KOPT-K1 (cell line): ENCODE data around the gene ODAD2.
A peak's percentile ranks its signal among the peaks of the same experiment; 100 is the strongest.

Source experiments
- H3K27ac ChIP-seq: fragments of 200-600 bp; sonication (generic); 2 replicates; pipeline ENCODE4 v1.5.1; 2016; ENCODE audit warnings: antibody characterized with exemption, mild to moderate bottlenecking, low read depth, low read length; ENCODE audit not compliant: poor library complexity, severe bottlenecking
- H3K36me3 ChIP-seq: fragments of 200-600 bp; sonication (generic); 2 replicates; pipeline ENCODE4 v1.5.1; 2017; ENCODE audit warnings: antibody characterized with exemption, mild to moderate bottlenecking, low read length, moderate library complexity; ENCODE audit not compliant: insufficient read depth
- H3K9me3 ChIP-seq: fragments of 200-600 bp; sonication (generic); 2 replicates; pipeline ENCODE4 v1.5.1; 2017; ENCODE audit warnings: antibody characterized with exemption, low read length, mild to moderate bottlenecking; ENCODE audit not compliant: insufficient read depth, poor library complexity, severe bottlenecking

ODAD2 gene

DNA sequence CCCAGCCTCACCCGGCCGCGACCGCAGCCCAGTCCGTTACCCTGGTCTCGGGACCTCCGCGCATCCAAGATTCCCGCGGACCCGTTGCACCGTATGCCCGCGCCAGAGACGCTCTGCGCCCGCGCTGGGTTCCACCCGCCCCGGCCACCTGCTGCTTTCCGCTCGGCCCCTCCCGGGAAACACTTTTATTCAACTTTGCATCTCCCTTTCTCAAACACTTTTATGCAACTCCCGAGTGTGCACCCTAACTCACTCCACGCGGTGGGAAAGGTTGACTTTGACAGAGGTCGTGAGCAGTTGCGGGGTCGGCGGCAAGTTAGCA is at the start of gene ODAD2:
Gene ODAD2 (minus strand): TSS at position 126 of the 322 bp plus-strand sequence. CDS start 3,937 bp downstream, outside the sequence.
- Histone ChIP-seq H3K9me3 (no peaks in the 10 kb centered on the region), H3K27ac (peak within 1 kb of the TSS; percentile 55), H3K36me3 (no peaks in the 10 kb centered on the region)

GRCh38 chr10:28047061-28047460 is 48.2 kb upstream of the ODAD2 start:
- no peaks in the 10 kb centered on the region for H3K36me3 ChIP-seq
- no peak overlapping the region for H3K27ac ChIP-seq

GRCh38 chr10:28046579-28046978 is 47.7 kb upstream of the ODAD2 start:
- H3K27ac ChIP-seq: no peak overlapping the region

More at GRCh38 chr10:28047061-28047460, 48.2 kb upstream of the ODAD2 start:
- no peaks in the 10 kb centered on the region for H3K9me3 ChIP-seq

GRCh38 chr10:28043941-28044340 is 45.1 kb upstream of the ODAD2 start:
- Histone ChIP-seq H3K9me3 (no peaks in the 10 kb centered on the region), H3K27ac (no peak overlapping the region), H3K36me3 (no peaks in the 10 kb centered on the region)

More at GRCh38 chr10:28046579-28046978, 47.7 kb upstream of the ODAD2 start:
- Histone ChIP-seq H3K36me3 (no peaks in the 10 kb centered on the region), H3K9me3 (no peaks in the 10 kb centered on the region)

GRCh38 chr10:28036587-28036986 is 37.7 kb upstream of the ODAD2 start:
- H3K27ac ChIP-seq: no peak overlapping the region
- no peaks in the 10 kb centered on the region for H3K9me3 ChIP-seq
- no peaks in the 10 kb centered on the region for H3K36me3 ChIP-seq

- no peaks in the 10 kb centered on the region for H3K36me3 ChIP-seq
- H3K9me3 ChIP-seq: no peaks in the 10 kb centered on the region
- no peak overlapping the region for H3K27ac ChIP-seq
Observed at GRCh38 chr10:28020993-28021982, 22.4 kb upstream of the ODAD2 start.

DNA sequence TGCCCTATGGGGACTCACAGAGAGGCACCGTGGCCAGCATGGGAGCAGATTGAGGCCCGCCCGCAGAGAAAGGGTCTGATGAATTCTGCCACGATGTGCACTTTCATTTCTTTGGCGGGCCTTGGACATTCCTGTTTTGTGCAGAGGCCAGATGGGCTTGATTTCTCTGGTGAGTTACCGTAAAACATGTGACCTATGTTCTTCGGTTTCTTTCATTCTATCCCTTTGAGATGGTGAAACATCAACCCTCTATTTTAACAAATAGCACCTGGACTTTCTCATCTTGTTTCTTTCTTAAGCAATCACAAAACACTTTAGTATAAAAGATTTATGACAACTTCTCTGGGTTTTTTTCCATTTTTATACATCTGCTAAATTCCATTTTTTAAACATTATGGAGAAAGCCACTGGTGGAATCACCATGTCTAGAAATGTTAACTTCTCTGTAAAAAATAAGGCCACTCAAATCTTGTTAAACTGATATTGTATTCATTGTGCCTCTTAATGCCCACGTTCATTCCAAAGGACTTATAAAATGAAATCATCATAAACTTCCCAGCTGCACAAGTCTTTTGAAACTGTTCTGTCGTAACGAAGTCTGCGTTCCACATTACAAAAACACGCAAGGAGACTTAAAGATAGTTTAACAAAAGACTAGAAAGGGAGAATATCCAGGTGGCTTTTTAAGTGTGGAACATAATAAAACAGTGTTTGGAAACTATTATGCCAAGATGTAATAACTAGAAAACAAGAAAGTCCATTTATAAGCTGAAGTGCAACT is 21.4 kb upstream of the ODAD2 start:
- H3K9me3 ChIP-seq: no peaks in the 10 kb centered on the region
- no peaks in the 10 kb centered on the region for H3K36me3 ChIP-seq
- H3K27ac ChIP-seq: no peak overlapping the region

DNA sequence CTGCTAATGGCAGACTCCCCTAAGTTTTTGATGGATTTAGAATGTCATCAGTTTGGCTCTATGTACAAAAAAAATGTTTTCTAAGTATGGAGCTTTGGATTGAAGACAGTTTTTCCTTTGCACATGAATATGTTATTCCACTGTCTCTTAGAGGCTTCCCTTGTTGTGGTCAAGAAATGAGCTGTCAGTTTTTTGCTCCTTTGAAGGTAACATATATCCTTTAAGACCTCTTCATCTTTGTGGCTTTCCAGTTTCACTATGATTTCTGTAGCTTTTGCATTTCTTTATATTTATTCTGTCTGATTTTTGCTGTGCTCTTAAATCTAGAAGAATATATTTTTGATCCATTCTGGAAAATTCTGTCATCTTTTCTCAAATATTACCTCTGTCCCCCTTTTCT is 15.8 kb upstream of the ODAD2 start:
- H3K9me3 ChIP-seq: no peaks in the 10 kb centered on the region
- H3K27ac ChIP-seq: no peak overlapping the region
- no peaks in the 10 kb centered on the region for H3K36me3 ChIP-seq

DNA sequence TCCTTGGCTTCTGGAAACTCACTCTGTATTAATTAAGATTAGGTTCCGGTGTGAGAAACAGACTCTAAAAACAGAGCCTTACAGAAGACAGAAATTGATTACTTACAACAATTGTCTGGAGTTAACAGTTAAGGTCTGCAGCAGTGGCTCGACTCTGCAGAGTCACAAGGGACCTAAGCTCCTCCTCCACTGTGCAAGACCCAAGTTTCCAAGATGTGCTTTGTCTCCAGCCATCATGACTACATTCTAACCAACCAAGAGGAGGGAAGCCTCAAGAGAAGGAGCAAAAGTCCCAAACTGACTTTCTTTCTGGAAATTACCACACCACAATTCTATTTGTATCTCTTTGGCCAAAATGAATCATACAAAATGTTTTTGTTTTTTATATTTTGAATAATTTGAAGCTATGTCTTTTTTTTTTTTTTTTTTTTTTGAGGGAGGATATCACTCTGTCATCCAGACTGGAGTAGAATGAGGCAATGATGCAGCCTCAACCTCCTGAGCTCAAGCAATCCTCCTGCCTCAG is 14.2 kb upstream of the ODAD2 start:
- no peaks in the 10 kb centered on the region for H3K36me3 ChIP-seq
- H3K9me3 ChIP-seq: no peaks in the 10 kb centered on the region
- no peak overlapping the region for H3K27ac ChIP-seq

DNA sequence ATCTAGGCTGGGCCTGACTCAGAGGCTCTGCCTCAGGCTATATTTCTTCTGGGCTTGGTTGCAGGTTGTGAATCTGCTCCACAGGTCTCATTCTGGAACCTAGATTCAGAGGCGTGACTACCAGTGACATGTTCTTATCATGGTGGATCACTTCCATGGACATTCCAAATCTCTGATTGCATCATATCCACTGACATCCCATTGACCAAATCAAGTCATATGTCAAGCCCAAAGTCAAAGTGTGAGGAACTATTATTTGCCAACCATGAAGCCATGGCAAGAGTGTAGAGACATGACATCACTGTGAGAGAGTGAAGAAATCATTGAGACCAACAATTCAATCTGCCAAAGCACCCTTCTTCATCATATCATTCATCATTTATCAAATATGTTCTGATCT is 11.9 kb upstream of the ODAD2 start:
- no peaks in the 10 kb centered on the region for H3K9me3 ChIP-seq
- no peaks in the 10 kb centered on the region for H3K36me3 ChIP-seq
- no peak overlapping the region for H3K27ac ChIP-seq

- no peaks in the 10 kb centered on the region for H3K9me3 ChIP-seq
- no peaks in the 10 kb centered on the region for H3K36me3 ChIP-seq
Observed at GRCh38 chr10:28008054-28008453, 9.2 kb upstream of the ODAD2 start.

DNA sequence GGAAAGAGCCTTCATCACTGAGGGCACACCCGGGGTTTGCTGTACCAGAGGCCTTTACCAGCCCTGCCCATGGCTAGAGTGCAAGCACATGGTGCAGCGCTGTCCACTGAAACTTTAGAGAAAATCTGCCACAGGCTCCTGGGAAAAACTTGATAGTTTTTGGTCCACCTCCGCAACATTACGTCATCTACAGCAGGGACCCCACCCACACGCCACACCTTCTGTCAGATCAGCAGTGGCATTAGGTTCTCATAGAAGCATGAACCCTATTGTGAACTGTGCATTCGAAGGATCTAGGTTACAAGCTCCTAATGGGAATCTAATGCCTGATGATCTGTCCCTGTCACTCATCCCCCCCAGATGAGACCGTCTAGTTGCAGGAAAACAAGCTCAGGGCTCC is 2.5 kb upstream of the ODAD2 start:
- H3K27ac ChIP-seq: no peak overlapping the region
- no peaks in the 10 kb centered on the region for H3K9me3 ChIP-seq
- H3K36me3 ChIP-seq: no peaks in the 10 kb centered on the region

More at GRCh38 chr10:28008054-28008453, 9.2 kb upstream of the ODAD2 start:
- H3K27ac ChIP-seq: no peak overlapping the region

DNA sequence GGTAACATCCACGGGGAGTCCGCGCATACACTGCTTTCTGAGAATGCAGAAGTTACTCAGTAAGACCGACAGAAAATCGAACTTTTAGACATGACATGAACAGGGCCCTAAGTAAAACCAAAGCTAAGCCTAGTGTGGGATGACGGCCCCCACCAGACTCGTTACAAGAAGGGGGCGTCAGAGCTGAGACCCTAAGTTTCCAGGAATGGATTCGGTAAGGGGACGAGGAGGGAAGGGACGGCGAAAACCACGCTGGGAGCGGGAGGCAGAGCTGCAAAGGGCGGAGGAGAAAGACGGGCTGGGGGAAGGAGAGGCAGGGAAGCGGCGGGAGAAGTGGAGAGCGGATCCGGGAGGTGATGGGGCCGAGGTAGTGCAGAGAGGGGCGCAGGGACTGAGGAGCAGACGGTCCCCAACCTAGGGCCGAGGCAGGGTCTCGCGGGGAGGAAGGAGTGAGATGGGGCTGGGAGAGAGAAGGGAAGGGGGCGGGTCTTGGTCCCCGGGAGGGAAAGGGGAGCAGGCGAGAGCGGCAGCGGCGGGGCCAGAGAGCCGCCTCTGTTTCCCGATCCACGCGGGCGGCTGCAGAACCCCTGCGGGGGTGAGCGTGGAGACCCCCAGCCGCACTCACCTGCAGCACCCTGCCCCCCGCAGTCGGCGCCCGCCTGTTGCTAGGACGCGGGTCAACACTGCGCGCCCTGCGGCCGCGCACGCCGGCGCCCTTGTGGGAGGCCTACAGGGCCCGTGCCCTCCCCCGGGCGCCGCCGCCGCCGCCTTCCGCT is 513 bp downstream of the ODAD2 start:
- Histone ChIP-seq H3K27ac (peak overlapping the region; percentile 55), H3K9me3 (no peaks in the 10 kb centered on the region), H3K36me3 (no peaks in the 10 kb centered on the region)

DNA sequence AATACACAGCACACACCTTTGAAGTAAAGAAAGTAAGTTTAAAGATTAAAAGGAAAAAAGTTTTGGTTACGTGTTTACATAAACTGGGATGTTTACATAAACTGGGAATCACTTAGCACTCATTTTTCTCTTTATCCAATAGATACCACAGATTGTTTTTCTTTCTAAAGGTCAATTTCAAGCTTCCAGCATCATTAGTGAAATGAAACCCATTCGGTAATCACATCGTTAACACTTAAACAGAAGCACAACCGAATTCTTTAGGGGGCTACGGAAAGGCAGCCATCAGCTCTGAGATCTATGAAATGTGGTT is 1.1 kb downstream of the ODAD2 start:
- H3K27ac ChIP-seq: peak overlapping the region; percentile 55
- no peaks in the 10 kb centered on the region for H3K36me3 ChIP-seq
- H3K9me3 ChIP-seq: no peaks in the 10 kb centered on the region

DNA sequence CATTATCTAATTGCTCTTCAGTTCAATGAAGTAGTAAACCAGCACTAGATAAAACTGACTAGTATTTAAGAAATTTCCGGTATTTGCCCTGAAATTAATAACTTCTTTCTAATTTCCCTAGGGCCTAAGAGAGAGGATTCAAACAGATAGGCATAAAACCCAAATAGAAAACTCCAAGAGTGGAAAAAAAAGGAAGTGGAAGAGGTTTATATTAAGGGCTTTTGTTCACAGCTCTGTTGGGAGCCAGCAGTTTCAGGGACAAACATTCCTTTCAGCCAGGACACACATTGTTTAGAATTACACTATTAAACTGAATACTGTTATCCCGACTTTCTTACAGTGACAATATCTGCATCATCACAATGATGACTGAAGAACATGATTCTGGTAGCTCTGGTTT is 3.6 kb downstream of the ODAD2 start:
- Histone ChIP-seq H3K27ac (no peak overlapping the region), H3K36me3 (no peaks in the 10 kb centered on the region)

More for the DNA sequence above, 3.6 kb downstream of the ODAD2 start:
- no peaks in the 10 kb centered on the region for H3K9me3 ChIP-seq
